HCEC 1CT (cell line): ENCODE results near the gene HELZ.
"Not testable (repeated sequence)": the region's sequence is repeated elsewhere in the genome, so short reads cannot be mapped to it uniquely, and the experiment has no call there.

ENCODE experiments used
- DNase-seq: peaks from one replicate; pipeline ENCODE4 v3.0.0-alpha.2; 2017

The HELZ gene

GRCh38 chr17:67139784-67140665 lies 105.0 kb downstream of the HELZ start:
- DNase-seq: peak; percentile 48

GRCh38 chr17:67139289-67139688 lies 105.7 kb downstream of the HELZ start:
- DNase-seq: no peak

- no peak for DNase-seq
Measured at GRCh38 chr17:67138392-67138791, 106.6 kb downstream of the HELZ start.

GRCh38 chr17:67137860-67138259 lies 107.1 kb downstream of the HELZ start:
- no peak for DNase-seq

- DNase-seq: no peak
Measured at GRCh38 chr17:67137026-67137370, 108.0 kb downstream of the HELZ start.

GRCh38 chr17:67136191-67137025 lies 108.6 kb downstream of the HELZ start:
- DNase-seq: peak; percentile 9

- no peak for DNase-seq
Measured at GRCh38 chr17:67133161-67133560, 111.8 kb downstream of the HELZ start.

GRCh38 chr17:67132366-67132765 lies 112.6 kb downstream of the HELZ start:
- no peak for DNase-seq

- no peak for DNase-seq
Measured at GRCh38 chr17:67130768-67131167, 114.2 kb downstream of the HELZ start.

GRCh38 chr17:67129283-67129682 lies 115.7 kb downstream of the HELZ start:
- DNase-seq: no peak

GRCh38 chr17:67128700-67129099 lies 116.3 kb downstream of the HELZ start:
- DNase-seq: no peak

GRCh38 chr17:67127925-67128324 lies 117.1 kb downstream of the HELZ start:
- no peak for DNase-seq

- no peak for DNase-seq
Measured at GRCh38 chr17:67126983-67127382, 118.0 kb downstream of the HELZ start.

- not testable (repeated sequence) for DNase-seq
Measured at GRCh38 chr17:67126543-67126942, 118.5 kb downstream of the HELZ start.

- no peak for DNase-seq
Measured at GRCh38 chr17:67125924-67126323, 119.1 kb downstream of the HELZ start.

GRCh38 chr17:67125417-67125816 lies 119.6 kb downstream of the HELZ start:
- no peak for DNase-seq

GRCh38 chr17:67124450-67125148 lies 120.4 kb downstream of the HELZ start:
- no peak for DNase-seq

GRCh38 chr17:67123699-67124098 lies 121.3 kb downstream of the HELZ start:
- no peak for DNase-seq

GRCh38 chr17:67121316-67121891 lies 123.6 kb downstream of the HELZ start:
- no peak for DNase-seq

GRCh38 chr17:67119102-67119501 lies 125.9 kb downstream of the HELZ start:
- DNase-seq: no peak

GRCh38 chr17:67116045-67116575 lies 128.9 kb downstream of the HELZ start:
- no peak for DNase-seq

- DNase-seq: no peak
Measured at GRCh38 chr17:67115401-67115800, 129.6 kb downstream of the HELZ start.

- DNase-seq: no peak
Measured at GRCh38 chr17:67113486-67113885, 131.5 kb downstream of the HELZ start.
